HL-60 (cell line): ENCODE measurements around the gene ELMO1.

ENCODE experiments used
- POLR2AphosphoS5 ChIP-seq: IDR thresholded peaks from 2 replicates; pipeline ENCODE4 v1.6.1; 2012; ENCODE audit warnings: low read depth
- TF ChIP-seq, protein P1 (sequence below): IDR thresholded peaks from one replicate; pipeline ENCODE4 v1.5.1; 2011; ENCODE audit warnings: low read length, control low read depth, inconsistent platforms; ENCODE audit not compliant: insufficient read depth
- TF ChIP-seq, protein P2 (sequence below): IDR thresholded peaks from 2 replicates; pipeline ENCODE4 v1.6.1; 2012; ENCODE audit warnings: low read depth; ENCODE audit not compliant: insufficient replicate concordance

DNA sequence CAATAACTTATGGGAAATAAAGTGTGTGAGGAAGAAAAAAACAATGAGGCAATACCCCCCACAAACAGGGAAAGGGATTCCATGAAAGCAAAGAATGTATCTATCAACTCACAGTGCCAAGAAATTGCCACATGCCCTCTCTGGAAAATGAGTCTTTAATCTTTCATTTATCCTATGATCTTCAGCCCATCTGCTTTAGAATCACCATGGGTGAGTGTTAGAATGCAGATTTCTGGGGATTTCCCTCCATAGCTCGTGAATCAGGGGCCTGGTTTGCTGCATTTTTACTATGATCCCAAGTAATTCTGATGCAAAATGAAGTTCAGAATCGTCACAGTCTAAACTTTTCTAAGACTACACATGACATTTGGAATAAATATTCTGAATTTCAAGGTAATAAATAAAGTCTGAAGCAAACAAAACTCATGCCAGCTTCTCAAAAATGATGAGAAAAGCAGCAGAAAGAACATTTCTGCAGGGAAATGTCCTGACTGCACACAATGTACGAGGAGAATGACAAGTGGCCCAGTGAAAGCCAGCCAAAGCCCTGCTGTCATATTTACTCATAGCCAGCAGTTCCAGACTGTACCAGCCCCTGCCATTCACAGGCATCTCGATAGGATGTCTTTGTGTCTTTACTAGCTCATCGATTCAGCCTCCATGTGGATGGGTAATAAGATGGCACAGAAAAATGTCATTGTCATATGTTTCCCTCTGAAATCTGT is 167.1 kb downstream of the ELMO1 start:
- TF ChIP-seq, protein P1, sequence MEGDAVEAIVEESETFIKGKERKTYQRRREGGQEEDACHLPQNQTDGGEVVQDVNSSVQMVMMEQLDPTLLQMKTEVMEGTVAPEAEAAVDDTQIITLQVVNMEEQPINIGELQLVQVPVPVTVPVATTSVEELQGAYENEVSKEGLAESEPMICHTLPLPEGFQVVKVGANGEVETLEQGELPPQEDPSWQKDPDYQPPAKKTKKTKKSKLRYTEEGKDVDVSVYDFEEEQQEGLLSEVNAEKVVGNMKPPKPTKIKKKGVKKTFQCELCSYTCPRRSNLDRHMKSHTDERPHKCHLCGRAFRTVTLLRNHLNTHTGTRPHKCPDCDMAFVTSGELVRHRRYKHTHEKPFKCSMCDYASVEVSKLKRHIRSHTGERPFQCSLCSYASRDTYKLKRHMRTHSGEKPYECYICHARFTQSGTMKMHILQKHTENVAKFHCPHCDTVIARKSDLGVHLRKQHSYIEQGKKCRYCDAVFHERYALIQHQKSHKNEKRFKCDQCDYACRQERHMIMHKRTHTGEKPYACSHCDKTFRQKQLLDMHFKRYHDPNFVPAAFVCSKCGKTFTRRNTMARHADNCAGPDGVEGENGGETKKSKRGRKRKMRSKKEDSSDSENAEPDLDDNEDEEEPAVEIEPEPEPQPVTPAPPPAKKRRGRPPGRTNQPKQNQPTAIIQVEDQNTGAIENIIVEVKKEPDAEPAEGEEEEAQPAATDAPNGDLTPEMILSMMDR: no peak
- no peak for TF ChIP-seq POLR2AphosphoS5
- TF ChIP-seq, protein P2, sequence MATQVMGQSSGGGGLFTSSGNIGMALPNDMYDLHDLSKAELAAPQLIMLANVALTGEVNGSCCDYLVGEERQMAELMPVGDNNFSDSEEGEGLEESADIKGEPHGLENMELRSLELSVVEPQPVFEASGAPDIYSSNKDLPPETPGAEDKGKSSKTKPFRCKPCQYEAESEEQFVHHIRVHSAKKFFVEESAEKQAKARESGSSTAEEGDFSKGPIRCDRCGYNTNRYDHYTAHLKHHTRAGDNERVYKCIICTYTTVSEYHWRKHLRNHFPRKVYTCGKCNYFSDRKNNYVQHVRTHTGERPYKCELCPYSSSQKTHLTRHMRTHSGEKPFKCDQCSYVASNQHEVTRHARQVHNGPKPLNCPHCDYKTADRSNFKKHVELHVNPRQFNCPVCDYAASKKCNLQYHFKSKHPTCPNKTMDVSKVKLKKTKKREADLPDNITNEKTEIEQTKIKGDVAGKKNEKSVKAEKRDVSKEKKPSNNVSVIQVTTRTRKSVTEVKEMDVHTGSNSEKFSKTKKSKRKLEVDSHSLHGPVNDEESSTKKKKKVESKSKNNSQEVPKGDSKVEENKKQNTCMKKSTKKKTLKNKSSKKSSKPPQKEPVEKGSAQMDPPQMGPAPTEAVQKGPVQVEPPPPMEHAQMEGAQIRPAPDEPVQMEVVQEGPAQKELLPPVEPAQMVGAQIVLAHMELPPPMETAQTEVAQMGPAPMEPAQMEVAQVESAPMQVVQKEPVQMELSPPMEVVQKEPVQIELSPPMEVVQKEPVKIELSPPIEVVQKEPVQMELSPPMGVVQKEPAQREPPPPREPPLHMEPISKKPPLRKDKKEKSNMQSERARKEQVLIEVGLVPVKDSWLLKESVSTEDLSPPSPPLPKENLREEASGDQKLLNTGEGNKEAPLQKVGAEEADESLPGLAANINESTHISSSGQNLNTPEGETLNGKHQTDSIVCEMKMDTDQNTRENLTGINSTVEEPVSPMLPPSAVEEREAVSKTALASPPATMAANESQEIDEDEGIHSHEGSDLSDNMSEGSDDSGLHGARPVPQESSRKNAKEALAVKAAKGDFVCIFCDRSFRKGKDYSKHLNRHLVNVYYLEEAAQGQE: no peak
